Measurements from ENCODE around the gene PPCDC. TPM values are rescaled to one million over a fixed set of nuclear protein-coding genes. Genes with fewer than 3 reads are reported as not detected.

The PPCDC gene
- total RNA-seq, 1 experiment from 2014 or later, result 18.0 TPM

DNA sequence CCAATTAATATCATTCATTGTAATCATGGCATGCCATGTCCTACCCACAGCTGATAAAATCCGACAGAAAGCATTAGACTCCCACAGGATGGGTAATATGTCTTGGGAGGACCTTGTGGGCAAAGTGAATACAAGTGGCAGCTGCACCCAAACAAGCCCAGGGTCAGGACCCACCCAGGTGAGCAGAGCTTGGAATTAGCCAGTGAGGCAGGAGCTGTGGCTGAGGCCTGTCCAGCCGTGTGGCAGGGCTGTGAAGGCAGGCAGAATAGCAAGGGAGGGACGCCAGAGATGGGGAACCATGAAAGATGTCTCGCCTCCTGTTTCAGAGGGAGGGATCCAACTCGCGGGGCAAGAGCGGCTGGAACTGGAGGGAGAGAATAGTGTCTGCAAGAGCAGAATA lies 74.5 kb downstream of the PPCDC start:
- Histone ChIP-seq H3K27ac (ENCODE audit: low read depth, low read length) (no peak overlapping the region), H3K36me3 (ENCODE audit: control insufficient read depth in 1 of 2, insufficient read depth in 2 of 2, low read length in 2 of 2) (no peaks in the 10 kb centered on the region), H2AFZ (ENCODE audit: low read depth, low read length, poor library complexity, severe bottlenecking) (no peak overlapping the region), H3K4me1 (ENCODE audit: control insufficient read depth in 1 of 2, insufficient read depth in 2 of 2, low read length in 2 of 2) (peaks cover 0 to 6% of the 10 kb centered on the region in 2 experiments; a peak in 1 of 4 replicates), H3K9me3 (ENCODE audit: control insufficient read depth in 1 of 2, insufficient read depth in 1 of 2, low read depth in 1 of 2, low read length in 2 of 2) (no peaks in the 10 kb centered on the region), H3K9ac (ENCODE audit: low read length) (no peak overlapping the region), H3K27me3 (ENCODE audit: insufficient read depth, low read length) (no peaks in the 10 kb centered on the region), H3K9me2 (ENCODE audit: insufficient read depth) (no peaks in the 10 kb centered on the region), H3K4me3 (replicated peaks in 1 of 2; ENCODE audit: low read depth in 1 of 2, low read length in 2 of 2) (no peak overlapping the region), H3K79me2 (ENCODE audit: insufficient read depth, low read length) (no peaks in the 10 kb centered on the region), H3K4me2 (ENCODE audit: low read length) (no peak overlapping the region), H4K20me1 (ENCODE audit: insufficient read depth) (no peaks in the 10 kb centered on the region)
- ChIA-PET CTCF (no interaction called here), RAD21 (ENCODE audit: low non-redundant PET in 1 of 2, low total read pairs in 2 of 2, uncharacterized antibody in 2 of 2, unreplicated experiment in 2 of 2) (no interaction called here), POLR2A (no interaction called here)
- no peak for TF ChIP-seq EZH2 (IDR thresholded peaks at IDR 0.05)
- no peak for TF ChIP-seq ZNF274 (IDR thresholded peaks at IDR 0.05; ENCODE audit: low read depth, low read length)
- TF ChIP-seq RAD21 (IDR thresholded peaks at IDR 0.05; ENCODE audit: low read depth), result no peak
- no peak for TF ChIP-seq SRF (IDR thresholded peaks at IDR 0.05; ENCODE audit: low read depth)
- no peak for TF ChIP-seq TCF7L2 (IDR thresholded peaks at IDR 0.05; ENCODE audit: borderline replicate concordance, extremely low read depth, insufficient read depth, insufficient read length)
- TF ChIP-seq FOSL1 (IDR thresholded peaks at IDR 0.05; ENCODE audit: low read depth), result no peak
- no peak for TF ChIP-seq EZH2phosphoT487 (IDR thresholded peaks at IDR 0.05; ENCODE audit: borderline replicate concordance)
- TF ChIP-seq, protein P1, sequence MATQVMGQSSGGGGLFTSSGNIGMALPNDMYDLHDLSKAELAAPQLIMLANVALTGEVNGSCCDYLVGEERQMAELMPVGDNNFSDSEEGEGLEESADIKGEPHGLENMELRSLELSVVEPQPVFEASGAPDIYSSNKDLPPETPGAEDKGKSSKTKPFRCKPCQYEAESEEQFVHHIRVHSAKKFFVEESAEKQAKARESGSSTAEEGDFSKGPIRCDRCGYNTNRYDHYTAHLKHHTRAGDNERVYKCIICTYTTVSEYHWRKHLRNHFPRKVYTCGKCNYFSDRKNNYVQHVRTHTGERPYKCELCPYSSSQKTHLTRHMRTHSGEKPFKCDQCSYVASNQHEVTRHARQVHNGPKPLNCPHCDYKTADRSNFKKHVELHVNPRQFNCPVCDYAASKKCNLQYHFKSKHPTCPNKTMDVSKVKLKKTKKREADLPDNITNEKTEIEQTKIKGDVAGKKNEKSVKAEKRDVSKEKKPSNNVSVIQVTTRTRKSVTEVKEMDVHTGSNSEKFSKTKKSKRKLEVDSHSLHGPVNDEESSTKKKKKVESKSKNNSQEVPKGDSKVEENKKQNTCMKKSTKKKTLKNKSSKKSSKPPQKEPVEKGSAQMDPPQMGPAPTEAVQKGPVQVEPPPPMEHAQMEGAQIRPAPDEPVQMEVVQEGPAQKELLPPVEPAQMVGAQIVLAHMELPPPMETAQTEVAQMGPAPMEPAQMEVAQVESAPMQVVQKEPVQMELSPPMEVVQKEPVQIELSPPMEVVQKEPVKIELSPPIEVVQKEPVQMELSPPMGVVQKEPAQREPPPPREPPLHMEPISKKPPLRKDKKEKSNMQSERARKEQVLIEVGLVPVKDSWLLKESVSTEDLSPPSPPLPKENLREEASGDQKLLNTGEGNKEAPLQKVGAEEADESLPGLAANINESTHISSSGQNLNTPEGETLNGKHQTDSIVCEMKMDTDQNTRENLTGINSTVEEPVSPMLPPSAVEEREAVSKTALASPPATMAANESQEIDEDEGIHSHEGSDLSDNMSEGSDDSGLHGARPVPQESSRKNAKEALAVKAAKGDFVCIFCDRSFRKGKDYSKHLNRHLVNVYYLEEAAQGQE (IDR thresholded peaks at IDR 0.05; ENCODE audit: low read depth), result no peak
- TF ChIP-seq SP1 (IDR thresholded peaks at IDR 0.05; ENCODE audit: low read depth), result no peak
- TF ChIP-seq, protein P2, sequence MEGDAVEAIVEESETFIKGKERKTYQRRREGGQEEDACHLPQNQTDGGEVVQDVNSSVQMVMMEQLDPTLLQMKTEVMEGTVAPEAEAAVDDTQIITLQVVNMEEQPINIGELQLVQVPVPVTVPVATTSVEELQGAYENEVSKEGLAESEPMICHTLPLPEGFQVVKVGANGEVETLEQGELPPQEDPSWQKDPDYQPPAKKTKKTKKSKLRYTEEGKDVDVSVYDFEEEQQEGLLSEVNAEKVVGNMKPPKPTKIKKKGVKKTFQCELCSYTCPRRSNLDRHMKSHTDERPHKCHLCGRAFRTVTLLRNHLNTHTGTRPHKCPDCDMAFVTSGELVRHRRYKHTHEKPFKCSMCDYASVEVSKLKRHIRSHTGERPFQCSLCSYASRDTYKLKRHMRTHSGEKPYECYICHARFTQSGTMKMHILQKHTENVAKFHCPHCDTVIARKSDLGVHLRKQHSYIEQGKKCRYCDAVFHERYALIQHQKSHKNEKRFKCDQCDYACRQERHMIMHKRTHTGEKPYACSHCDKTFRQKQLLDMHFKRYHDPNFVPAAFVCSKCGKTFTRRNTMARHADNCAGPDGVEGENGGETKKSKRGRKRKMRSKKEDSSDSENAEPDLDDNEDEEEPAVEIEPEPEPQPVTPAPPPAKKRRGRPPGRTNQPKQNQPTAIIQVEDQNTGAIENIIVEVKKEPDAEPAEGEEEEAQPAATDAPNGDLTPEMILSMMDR (IDR thresholded peaks at IDR 0.05 in 2 of 3, conservative IDR thresholded peaks at IDR 0.05 in 1 of 3; ENCODE audit: borderline replicate concordance in 1 of 3, insufficient read depth in 1 of 3, low read depth in 2 of 3, low read length in 2 of 3), result no peak
- TF ChIP-seq, protein P3, sequence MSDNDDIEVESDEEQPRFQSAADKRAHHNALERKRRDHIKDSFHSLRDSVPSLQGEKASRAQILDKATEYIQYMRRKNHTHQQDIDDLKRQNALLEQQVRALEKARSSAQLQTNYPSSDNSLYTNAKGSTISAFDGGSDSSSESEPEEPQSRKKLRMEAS (IDR thresholded peaks at IDR 0.05), result no peak
- TF ChIP-seq, protein P4, sequence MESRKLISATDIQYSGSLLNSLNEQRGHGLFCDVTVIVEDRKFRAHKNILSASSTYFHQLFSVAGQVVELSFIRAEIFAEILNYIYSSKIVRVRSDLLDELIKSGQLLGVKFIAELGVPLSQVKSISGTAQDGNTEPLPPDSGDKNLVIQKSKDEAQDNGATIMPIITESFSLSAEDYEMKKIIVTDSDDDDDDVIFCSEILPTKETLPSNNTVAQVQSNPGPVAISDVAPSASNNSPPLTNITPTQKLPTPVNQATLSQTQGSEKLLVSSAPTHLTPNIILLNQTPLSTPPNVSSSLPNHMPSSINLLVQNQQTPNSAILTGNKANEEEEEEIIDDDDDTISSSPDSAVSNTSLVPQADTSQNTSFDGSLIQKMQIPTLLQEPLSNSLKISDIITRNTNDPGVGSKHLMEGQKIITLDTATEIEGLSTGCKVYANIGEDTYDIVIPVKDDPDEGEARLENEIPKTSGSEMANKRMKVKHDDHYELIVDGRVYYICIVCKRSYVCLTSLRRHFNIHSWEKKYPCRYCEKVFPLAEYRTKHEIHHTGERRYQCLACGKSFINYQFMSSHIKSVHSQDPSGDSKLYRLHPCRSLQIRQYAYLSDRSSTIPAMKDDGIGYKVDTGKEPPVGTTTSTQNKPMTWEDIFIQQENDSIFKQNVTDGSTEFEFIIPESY (IDR thresholded peaks at IDR 0.05; ENCODE audit: extremely low read depth, insufficient replicate concordance, low read length), result no peak
- TF ChIP-seq JUND (IDR thresholded peaks at IDR 0.05), result no peak
- TF ChIP-seq POLR2AphosphoS5 (IDR thresholded peaks at IDR 0.05; ENCODE audit: low read depth, low read length), result no peak
- TF ChIP-seq ELF1 (IDR thresholded peaks at IDR 0.05; ENCODE audit: borderline replicate concordance, low read depth), result no peak
- TF ChIP-seq EGR1 (IDR thresholded peaks at IDR 0.05; ENCODE audit: low read depth), result no peak
- TF ChIP-seq CBX3 (IDR thresholded peaks at IDR 0.05; ENCODE audit: low read depth), result no peak
- TF ChIP-seq SIN3A (IDR thresholded peaks at IDR 0.05; ENCODE audit: low read depth), result no peak
- no peak for DNase-seq (ENCODE audit: low read depth, low spot score)
- intact Hi-C loops (cut with micrococcal nuclease), result no loop called here
- BruUV-seq (replicated peaks), result no TSS peak
- ATAC-seq, result no peak
